Heart left ventricle (tissue), 16 donors: ENCODE results near the gene RCC2. TPM values are rescaled to one million over a fixed set of nuclear protein-coding genes. Genes with fewer than 3 reads are reported as not detected.

ENCODE experiments used
- ATAC-seq, 4 donors: fragments of 200-7000 bp; cut with Tn5 transposase; one replicate each; pipeline ENCODE4 v1.9.1; 2020 to 2022; ENCODE audit warnings: moderate library complexity in 4 of 4, mild to moderate bottlenecking in 3 of 4, moderate number of reproducible peaks in 1 of 4
- DNase-seq, 5 donors: peaks; one replicate each; pipeline ENCODE4 v3.0.0-alpha.2; 2020
- H3K27ac ChIP-seq, 12 donors: fragments of 200-600 bp; sonication (generic) in 4 of 12; one replicate each; pipeline versions ENCODE4 v1.5.0 to v1.8.0; 2016 to 2022; ENCODE audit warnings: mild to moderate bottlenecking in 2 of 12
- H3K27me3 ChIP-seq, 9 donors: fragments of 200-600 bp; sonication (generic) in 2 of 9; one replicate each; pipeline versions ENCODE4 v1.5.1 to v1.8.0; 2016 to 2022; ENCODE audit warnings: mild to moderate bottlenecking in 3 of 9
- H3K36me3 ChIP-seq, 9 donors: fragments of 200-600 bp; sonication (generic) in 2 of 9; one replicate each; pipeline versions ENCODE4 v1.5.0 to v1.8.0; 2018 to 2022; ENCODE audit warnings: mild to moderate bottlenecking in 2 of 9
- H3K4me1 ChIP-seq, 12 donors: fragments of 200-600 bp; sonication (generic) in 4 of 12; one replicate each; pipeline versions ENCODE4 v1.5.0 to v1.8.0; 2016 to 2022; ENCODE audit warnings: mild to moderate bottlenecking in 3 of 12
- H3K4me3 ChIP-seq, 12 donors: fragments of 200-600 bp; sonication (generic) in 4 of 12; one replicate each; pipeline versions ENCODE4 v1.5.0 to v1.8.0; 2017 to 2022; ENCODE audit warnings: mild to moderate bottlenecking in 9 of 12, moderate library complexity in 4 of 12
- H3K9me3 ChIP-seq, 12 donors: fragments of 200-600 bp; sonication (generic) in 4 of 12; one replicate each; pipeline versions ENCODE4 v1.5.0 to v1.8.0; 2016 to 2022; ENCODE audit warnings: mild to moderate bottlenecking in 1 of 12
- CTCF ChIP-seq, 12 donors: fragments of 200-600 bp; sonication (generic) in 4 of 12; IDR thresholded peaks; one replicate each; pipeline versions ENCODE4 v1.5.0 to v1.8.0; 2018 to 2022; ENCODE audit warnings: antibody characterized with exemption in 12 of 12, mild to moderate bottlenecking in 5 of 12
- POLR2A ChIP-seq, 2 donors: fragments of 450-650 bp; IDR thresholded peaks; one replicate each; pipeline ENCODE4 v1.6.1; 2017; ENCODE audit warnings: antibody characterized with exemption in 2 of 2, mild to moderate bottlenecking in 2 of 2, moderate library complexity in 2 of 2
- WGBS, 4 donors: extraction: QIAGEN DNeasy Blood & Tissue Kit in 2 of 4; methylation state at CpG; one replicate each; pipeline versions ENCODE4 v1.1.5 to v1.1.7; 2013 to 2018; 5-methylcytosine and 5-hydroxymethylcytosine counted together
- intact Hi-C, 10 donors: fragments of 100-400 bp; cut with DNase I; formaldehyde crosslinking; loops; one replicate each; pipeline versions ENCODE4 v1.11.1 to v1.14.2; 2022
- polyA plus RNA-seq, 2 donors: library from polyadenylated mRNA; stranded (reverse); fragments of 200-250 nt; gene quantifications; one replicate each; pipeline ENCODE4 v1.2.3, GENCODE V29; 2013
- total RNA-seq, 9 donors: library from RNA; depleted of rRNA in 2 of 9; stranded (reverse); fragments of >200 nt in 2 of 9; fragmentation: NEBNext Ultra II Directional in 3 of 9; extraction: Animal tissue kit (Norgen Biotek cat#: 25700) in 3 of 9; gene quantifications; one replicate each; pipeline versions ENCODE4 v1.1.0 to v1.2.4, GENCODE V29; 2016 to 2023
- donor health status: ischemic (EF 13 %, LVEDD 7.1; RV severe dilation, severe dysfunction).
- donor health status: healthy with polysubstance abuse.
- donor health status: DM: no; HTN: yes; CAD: no.
- donor health status: DM: no; HTN: no; CAD: no.
- donor health status: ischemic (EF 25% LVEDD 6.9; RV normal size, moderate dysfunction).
- donor health status: ischemic (EF 25% LVEDD 5.7; RV mildly dilated, moderate dysfunction).
- donor health status: healthy.
- donor health status: DM: yes; HTN: yes; CAD: no.
- donor health status: ischemic (EF 35%, LVEDD 5.7; RV mildly dilated, moderate dysfunction).
- donor health status: nonischemic (EF 11% LVEDD 7.7; RV severe dilation, severe dysfunction).
- donor health status: DM: yes; HTN: yes; CAD: no.
- donor health status: PGD.
- donor health status: ischemic (EF 29% LVEDD 5.4; RV normal size, mild dysfunction).
- donor health status: nonischemic (EF 23%, LVEDD 6.1; RV moderate dilation, normal function).

Gene RCC2
- total and polyA plus RNA-seq, 11 donors = 6.1 to 39.1 (median 14.3) TPM

- no peaks in the 10 kb centered on the region for H3K4me1 ChIP-seq
- no peak within 1 kb of the TSS for H3K4me3 ChIP-seq
- intact Hi-C loops = no loop called here
- no peaks in the 10 kb centered on the region for H3K9me3 ChIP-seq
- WGBS, 4 donors = 48 to 67% (median 57%) methylated on average over 3 to 7 of the region's 7 CpGs
- ATAC-seq = no peak
- DNase-seq = no peak
- no peak within 1 kb of the TSS for H3K27ac ChIP-seq
- no peak for TF ChIP-seq CTCF (IDR thresholded peaks at IDR 0.05)
- no peak for TF ChIP-seq POLR2A (IDR thresholded peaks at IDR 0.05)
- H3K36me3 ChIP-seq = no peaks in the 10 kb centered on the region
- peaks cover 0 to 49% (median 2%) of the 10 kb centered on the region in 9 donors for H3K27me3 ChIP-seq
Observed at GRCh38 chr1:17371896-17372295, 67.6 kb downstream of the RCC2 start, which contains the start of gene PADI6. PADI6 (plus strand) TSS chr1:17372196; CDS start chr1:17372246, 50 bp downstream.

- no peak overlapping the region for H3K4me3 ChIP-seq
- ATAC-seq = no peak
- TF ChIP-seq POLR2A (IDR thresholded peaks at IDR 0.05) (no peak), CTCF (IDR thresholded peaks at IDR 0.05) (no peak)
- intact Hi-C loops = no loop called here
- peaks cover 0 to 40% (median 4%) of the 10 kb centered on the region in 9 donors for H3K27me3 ChIP-seq
- no peaks in the 10 kb centered on the region for H3K36me3 ChIP-seq
- no peak for DNase-seq
- 59 to 66% (median 63%) methylated on average over 2 of the region's 2 CpGs for WGBS, 4 donors
- no peaks in the 10 kb centered on the region for H3K4me1 ChIP-seq
- no peaks in the 10 kb centered on the region for H3K9me3 ChIP-seq
- H3K27ac ChIP-seq = no peak overlapping the region
Observed at GRCh38 chr1:17370618-17371017, 68.9 kb downstream of the RCC2 start.

GRCh38 chr1:17369466-17369865, 70.0 kb downstream of the RCC2 start:
- no peak overlapping the region for H3K4me3 ChIP-seq
- ATAC-seq (no peak), DNase-seq (no peak)
- TF ChIP-seq CTCF (IDR thresholded peaks at IDR 0.05) (no peak), POLR2A (IDR thresholded peaks at IDR 0.05) (no peak)
- H3K9me3 ChIP-seq = peaks cover 0 to 6% (median 0%) of the 10 kb centered on the region in 12 donors
- 56 to 66% (median 62%) methylated on average over 9 of the region's 9 CpGs for WGBS, 4 donors
- no peaks in the 10 kb centered on the region for H3K4me1 ChIP-seq
- H3K36me3 ChIP-seq = no peaks in the 10 kb centered on the region
- intact Hi-C loops = no loop called here
- H3K27me3 ChIP-seq = peaks cover 0 to 37% (median 4%) of the 10 kb centered on the region in 9 donors
- no peak overlapping the region for H3K27ac ChIP-seq

- H3K4me1 ChIP-seq = no peaks in the 10 kb centered on the region
- H3K27me3 ChIP-seq = peaks cover 0 to 38% (median 3%) of the 10 kb centered on the region in 9 donors
- intact Hi-C loops = no loop called here
- 69 to 85% (median 78%) methylated on average over 3 of the region's 3 CpGs for WGBS, 4 donors
- TF ChIP-seq CTCF (IDR thresholded peaks at IDR 0.05) = no peak
- no peak for TF ChIP-seq POLR2A (IDR thresholded peaks at IDR 0.05)
- H3K27ac ChIP-seq = no peak overlapping the region
- no peak overlapping the region for H3K4me3 ChIP-seq
- ATAC-seq (no peak), DNase-seq (no peak)
- peaks cover 0 to 10% (median 0%) of the 10 kb centered on the region in 12 donors for H3K9me3 ChIP-seq
- H3K36me3 ChIP-seq = no peaks in the 10 kb centered on the region
Observed at GRCh38 chr1:17365293-17365692, 74.2 kb downstream of the RCC2 start.
